CD4-positive, alpha-beta T cell treated with Interleukin-10 for 1 hour (primary cell): Measurements from ENCODE around the gene MS4A1.
"Not testable (repeated sequence)": the region's sequence is repeated elsewhere in the genome, so short reads cannot be mapped to it uniquely, and the experiment has no call there.

Source experiments
- DNase-seq: peaks from one replicate; pipeline ENCODE4 v3.0.0-alpha.2; 2020

The MS4A1 gene

DNA sequence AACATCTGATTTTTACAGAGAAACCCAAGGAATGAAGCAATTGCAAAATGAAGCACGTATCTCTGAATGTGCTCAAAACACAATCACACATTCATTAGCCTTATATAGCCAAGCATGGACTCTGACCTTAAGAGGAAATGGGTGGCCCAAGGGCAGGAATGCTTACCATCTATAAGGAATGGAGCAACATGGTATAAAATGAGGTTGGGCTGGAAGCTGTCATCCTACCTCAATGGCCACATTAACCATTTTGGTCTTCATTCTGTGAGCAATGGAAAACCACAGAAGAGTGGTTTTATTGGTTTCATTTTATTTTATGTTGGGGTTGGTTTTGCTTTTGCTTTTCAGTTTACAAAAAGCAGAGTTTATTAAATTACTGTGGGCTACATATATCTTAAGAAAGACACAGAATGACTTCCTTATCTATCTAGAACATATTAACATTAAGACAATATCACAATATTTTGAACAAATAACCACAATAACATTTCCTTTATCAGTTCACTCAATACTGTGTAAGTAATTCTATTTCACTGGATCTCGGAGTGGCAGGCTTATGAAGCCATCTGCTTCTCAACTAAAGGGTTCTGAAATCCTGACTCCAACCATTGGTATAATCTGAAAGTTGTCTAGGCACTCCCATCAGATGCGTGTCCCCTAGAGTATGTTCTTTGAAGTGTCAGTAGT, 48.7 kb downstream of the MS4A1 start:
- DNase-seq = peak; percentile 5

GRCh38 chr11:60509609-60510008, 54.0 kb downstream of the MS4A1 start:
- DNase-seq = not testable (repeated sequence)

DNA sequence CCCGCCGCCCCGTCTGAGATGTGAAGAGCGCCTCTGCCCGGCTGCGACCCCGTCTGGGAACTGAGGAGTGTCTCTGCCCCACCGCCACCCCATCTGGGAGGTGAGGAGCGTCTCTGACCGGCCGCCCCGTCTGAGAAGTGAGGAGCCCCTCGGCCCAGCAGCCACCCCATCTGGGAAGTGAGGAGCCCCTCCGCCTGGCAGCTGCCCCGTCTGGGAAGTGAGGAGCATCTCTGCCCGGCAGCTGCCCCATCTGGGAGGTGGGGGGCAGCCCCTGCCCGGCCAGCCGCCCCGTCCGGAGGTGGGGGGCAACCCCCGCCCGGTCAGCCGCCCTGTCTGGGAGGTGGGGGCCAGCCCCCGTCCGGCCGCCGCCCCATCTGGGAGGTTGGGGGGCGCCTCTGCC, 54.6 kb downstream of the MS4A1 start:
- DNase-seq = not testable (repeated sequence)

DNA sequence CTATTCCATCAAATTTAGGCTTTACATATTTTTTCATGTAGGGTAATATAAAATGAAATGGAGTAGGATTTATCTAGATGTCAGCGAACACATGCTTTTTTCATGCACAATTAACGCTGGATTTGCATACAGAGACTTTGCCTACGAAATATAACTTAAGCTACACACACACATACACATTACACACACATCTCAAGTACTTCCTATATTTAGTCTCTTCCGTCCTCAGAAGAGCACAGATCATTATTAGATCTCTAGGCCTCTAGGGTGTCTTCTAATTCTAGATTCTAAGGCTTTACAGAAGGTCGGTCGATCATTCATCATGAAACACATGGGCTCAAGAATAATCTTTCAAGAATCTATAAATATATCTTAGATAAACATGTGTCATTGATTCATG, 55.7 kb downstream of the MS4A1 start:
- no peak for DNase-seq

DNA sequence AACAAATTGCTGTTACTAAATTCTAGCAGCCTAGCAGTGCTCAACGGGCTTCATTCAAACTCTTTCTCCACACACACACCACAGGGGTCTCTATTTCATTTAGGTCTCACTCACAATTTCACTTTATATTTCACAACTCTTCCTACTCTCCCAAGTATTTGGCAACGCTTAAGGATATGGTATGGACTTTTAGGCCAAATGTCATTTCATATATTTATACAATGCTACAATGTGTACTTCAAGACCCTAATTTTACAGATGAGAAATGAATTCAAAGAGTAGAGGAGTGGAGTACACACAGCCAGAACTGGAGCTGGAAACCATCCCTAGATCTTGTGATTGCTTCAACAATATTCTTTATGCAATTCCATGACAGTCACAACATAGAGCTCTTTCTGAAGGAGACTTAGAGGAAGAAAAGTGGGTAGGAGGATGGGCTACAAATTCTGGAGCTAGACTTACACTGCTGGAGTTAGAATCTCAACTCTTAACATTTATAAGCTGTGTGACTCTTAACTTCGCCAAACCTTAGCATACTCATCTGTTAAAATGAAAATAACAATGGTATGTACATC, 57.1 kb downstream of the MS4A1 start:
- no peak for DNase-seq

- DNase-seq = no peak
Observed at GRCh38 chr11:60513496-60514460, 58.1 kb downstream of the MS4A1 start.

GRCh38 chr11:60515144-60515855, 59.7 kb downstream of the MS4A1 start, which contains the start of gene MS4A13:
TSS of gene MS4A13 (plus strand) at chr11:60515392. CDS start at chr11:60518084, 2,692 bp downstream.
- no peak for DNase-seq
